GM23338 (cell line): ENCODE results near the gene PHF13.

ENCODE experiments used
- CREB1 ChIP-seq: fragments of 250-450 bp; sonication (Bioruptor Pico); IDR thresholded peaks from 2 replicates; pipeline ENCODE4 v1.5.0; 2020; ENCODE audit warnings: low read depth, mild to moderate bottlenecking, moderate library complexity
- CTCF ChIP-seq, 2 experiments: fragments of 200-600 bp in 1 of 2; sonication (generic) in 1 of 2; conservative IDR thresholded peaks; 2 replicates each; pipeline versions ENCODE4 v1.5.1 to v1.6.1; 2016 to 2017; ENCODE audit warnings: antibody characterized with exemption in 2 of 2, low read depth in 2 of 2, mild to moderate bottlenecking in 2 of 2, moderate library complexity in 1 of 2
- ETS1 ChIP-seq: IDR thresholded peaks from 2 replicates; pipeline ENCODE4 v1.6.1; 2016; ENCODE audit warnings: antibody characterized with exemption
- EZH2 ChIP-seq: fragments of 200-600 bp; sonication (generic); IDR thresholded peaks from one replicate; pipeline ENCODE4 v1.8.0; 2017; ENCODE audit warnings: antibody characterized with exemption, mild to moderate bottlenecking, low read depth; ENCODE audit not compliant: unreplicated experiment
- POLR2AphosphoS5 ChIP-seq: IDR thresholded peaks from 2 replicates; pipeline ENCODE4 v1.6.1; 2016; ENCODE audit warnings: antibody characterized with exemption, low read depth
- REST ChIP-seq: IDR thresholded peaks from one replicate; pipeline ENCODE4 v1.6.1; 2018; ENCODE audit warnings: antibody characterized with exemption; ENCODE audit not compliant: unreplicated experiment
- STAT1 ChIP-seq: IDR thresholded peaks from one replicate; pipeline ENCODE4 v1.6.1; 2016; ENCODE audit warnings: antibody characterized with exemption; ENCODE audit not compliant: unreplicated experiment

- TF ChIP-seq CTCF (conservative IDR thresholded peaks at IDR 0.05; ENCODE audit: low read depth in 2 of 2) (no peak), STAT1 (no peak), POLR2AphosphoS5 (no peak), ETS1 (no peak), REST (no peak), EZH2 (no peak), CREB1 (no peak)
These were observed 17.2 kb upstream of the PHF13 start for GRCh38 chr1:6596351-6596750.
